SHP77 treated with DMSO at 0.1 percent for 48 hours (cell line): ENCODE results near the gene RTN3.
"Not testable (repeated sequence)": the region's sequence is repeated elsewhere in the genome, so short reads cannot be mapped to it uniquely, and the experiment has no call there.

ENCODE experiments used
- DNase-seq: peaks from one replicate; lab custom pipeline; 2025; lab: John Stamatoyannopoulos, UW

The RTN3 gene, protein sequence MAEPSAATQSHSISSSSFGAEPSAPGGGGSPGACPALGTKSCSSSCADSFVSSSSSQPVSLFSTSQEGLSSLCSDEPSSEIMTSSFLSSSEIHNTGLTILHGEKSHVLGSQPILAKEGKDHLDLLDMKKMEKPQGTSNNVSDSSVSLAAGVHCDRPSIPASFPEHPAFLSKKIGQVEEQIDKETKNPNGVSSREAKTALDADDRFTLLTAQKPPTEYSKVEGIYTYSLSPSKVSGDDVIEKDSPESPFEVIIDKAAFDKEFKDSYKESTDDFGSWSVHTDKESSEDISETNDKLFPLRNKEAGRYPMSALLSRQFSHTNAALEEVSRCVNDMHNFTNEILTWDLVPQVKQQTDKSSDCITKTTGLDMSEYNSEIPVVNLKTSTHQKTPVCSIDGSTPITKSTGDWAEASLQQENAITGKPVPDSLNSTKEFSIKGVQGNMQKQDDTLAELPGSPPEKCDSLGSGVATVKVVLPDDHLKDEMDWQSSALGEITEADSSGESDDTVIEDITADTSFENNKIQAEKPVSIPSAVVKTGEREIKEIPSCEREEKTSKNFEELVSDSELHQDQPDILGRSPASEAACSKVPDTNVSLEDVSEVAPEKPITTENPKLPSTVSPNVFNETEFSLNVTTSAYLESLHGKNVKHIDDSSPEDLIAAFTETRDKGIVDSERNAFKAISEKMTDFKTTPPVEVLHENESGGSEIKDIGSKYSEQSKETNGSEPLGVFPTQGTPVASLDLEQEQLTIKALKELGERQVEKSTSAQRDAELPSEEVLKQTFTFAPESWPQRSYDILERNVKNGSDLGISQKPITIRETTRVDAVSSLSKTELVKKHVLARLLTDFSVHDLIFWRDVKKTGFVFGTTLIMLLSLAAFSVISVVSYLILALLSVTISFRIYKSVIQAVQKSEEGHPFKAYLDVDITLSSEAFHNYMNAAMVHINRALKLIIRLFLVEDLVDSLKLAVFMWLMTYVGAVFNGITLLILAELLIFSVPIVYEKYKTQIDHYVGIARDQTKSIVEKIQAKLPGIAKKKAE

DNA sequence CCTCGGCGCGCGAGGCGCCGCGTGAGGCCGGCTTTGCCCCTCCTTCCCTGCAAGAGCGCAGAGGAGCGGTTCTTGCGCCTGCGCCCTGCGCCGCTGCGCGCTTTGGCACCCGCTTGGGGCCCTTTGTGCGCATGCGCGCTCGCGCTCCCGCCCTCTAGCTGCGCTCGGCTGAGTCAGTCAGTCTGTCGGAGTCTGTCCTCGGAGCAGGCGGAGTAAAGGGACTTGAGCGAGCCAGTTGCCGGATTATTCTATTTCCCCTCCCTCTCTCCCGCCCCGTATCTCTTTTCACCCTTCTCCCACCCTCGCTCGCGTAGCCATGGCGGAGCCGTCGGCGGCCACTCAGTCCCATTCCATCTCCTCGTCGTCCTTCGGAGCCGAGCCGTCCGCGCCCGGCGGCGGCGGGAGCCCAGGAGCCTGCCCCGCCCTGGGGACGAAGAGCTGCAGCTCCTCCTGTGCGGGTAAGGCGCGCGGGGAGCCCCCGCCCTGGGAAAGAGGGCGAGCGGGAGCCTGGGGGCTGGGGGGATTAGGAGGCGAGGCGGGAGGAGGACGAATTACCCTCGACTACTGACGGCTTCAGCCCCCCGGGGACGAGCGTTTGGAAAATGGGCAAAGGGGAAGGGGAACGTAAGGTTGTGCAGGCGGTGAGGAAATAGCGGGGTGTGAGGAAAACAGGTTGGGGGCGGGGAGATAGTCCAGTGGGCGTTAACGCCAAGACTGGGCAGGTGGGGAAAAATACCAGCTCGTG lies at the start of gene RTN3:
Gene RTN3 (plus strand): TSS at position 180 of the 745 bp plus-strand sequence. CDS start 137 bp downstream, at position 317.
- DNase-seq, result peak; percentile 95

DNA sequence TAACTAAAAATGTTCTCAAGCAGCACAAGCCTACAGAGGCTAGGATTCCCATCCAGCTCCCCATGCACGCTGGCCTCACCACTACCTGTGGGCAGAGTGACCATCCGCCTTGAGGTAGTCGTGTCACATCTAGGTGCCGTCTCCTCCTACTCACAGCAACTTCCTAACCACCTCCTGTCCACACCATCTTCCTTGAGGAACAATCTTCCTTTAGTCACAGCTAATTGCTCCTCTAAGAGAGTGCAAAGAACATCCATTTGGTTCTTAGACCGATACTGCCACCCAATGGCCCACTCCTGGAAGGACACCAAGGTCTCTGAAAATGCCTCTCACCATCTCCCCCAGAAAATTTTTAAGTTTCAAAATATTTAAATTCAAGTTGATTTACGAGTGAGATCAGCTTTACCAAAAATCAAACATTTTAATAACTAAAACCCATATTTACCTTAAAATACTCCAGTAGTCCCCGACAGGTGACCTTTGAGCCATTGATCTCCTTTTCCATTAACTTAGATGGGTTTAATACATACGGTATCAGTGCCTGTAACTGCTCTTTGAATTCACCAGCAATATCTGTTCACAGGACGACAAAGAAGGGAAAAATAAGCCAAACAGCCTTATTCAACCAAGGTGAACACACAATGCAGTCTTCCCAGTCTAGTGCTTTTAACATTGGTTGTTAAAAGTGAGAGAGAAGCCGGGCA lies 45.4 kb upstream of the RTN3 start:
- DNase-seq, result peak; percentile 25

DNA sequence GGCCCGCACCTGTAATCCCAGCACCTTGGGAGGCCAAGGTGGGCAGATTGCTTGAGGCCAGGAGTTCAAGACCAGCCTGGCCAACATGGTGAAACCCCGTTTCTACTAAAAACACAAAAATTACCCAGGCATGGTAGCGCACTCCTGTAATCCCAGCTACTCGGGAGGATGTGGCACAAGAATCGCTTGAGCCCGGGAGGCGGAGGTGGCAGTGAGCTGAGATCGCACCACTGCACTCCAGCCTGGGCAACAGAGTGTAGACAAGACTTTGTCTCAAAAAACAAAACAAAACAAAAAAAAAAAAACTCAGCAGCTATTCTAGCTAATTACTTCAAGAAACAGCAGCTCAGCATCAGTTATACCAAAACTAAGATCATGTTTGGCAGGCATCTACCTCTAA lies 42.9 kb upstream of the RTN3 start:
- not testable (repeated sequence) for DNase-seq

DNA sequence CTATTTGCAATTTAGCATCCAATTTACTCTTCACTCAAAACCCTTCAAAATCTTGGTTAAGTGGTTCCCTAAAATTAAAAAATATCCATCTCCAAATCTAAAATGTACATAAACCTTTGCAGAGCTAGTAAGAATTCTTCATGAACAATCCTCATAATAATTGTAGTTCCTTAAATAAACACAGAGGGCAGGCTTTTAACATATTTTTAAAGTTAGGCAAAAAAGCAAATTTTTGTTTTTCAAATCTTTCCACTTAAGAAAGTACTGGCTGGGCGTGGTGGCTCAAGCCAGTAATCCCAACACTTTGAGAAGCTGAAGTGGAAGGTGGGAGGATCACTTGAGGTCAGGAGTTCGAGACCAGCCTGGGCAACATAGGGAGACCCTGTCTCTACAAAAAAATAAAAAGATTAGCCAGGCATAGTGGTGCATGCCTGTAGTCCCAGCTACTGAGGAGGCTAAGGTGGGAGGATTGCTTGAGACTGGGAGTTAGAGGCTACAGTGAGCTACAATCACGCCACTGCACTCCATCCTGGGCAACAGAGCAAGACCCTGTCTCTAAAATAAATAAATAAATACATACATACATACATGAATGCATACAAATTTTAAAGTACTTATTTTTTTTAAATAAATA lies 42.0 kb upstream of the RTN3 start:
- no peak for DNase-seq

DNA sequence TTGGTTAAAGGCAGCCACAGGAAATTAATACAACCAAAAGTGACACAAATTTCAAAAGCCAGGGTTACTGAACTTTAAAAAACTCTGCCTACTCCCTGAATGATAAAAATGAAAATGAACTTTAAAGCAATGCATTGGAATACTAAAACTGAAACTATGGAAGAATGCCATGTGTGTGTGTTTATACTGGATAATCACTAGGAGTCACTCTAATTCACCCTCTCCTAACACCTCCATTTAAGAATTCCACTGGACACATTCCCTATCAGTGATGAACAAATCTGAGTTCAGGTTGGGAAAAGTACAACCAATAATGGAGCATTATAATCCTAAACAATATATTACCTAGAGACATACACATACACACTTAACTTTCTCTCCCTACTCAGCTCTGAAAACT lies 39.6 kb upstream of the RTN3 start:
- no peak for DNase-seq

DNA sequence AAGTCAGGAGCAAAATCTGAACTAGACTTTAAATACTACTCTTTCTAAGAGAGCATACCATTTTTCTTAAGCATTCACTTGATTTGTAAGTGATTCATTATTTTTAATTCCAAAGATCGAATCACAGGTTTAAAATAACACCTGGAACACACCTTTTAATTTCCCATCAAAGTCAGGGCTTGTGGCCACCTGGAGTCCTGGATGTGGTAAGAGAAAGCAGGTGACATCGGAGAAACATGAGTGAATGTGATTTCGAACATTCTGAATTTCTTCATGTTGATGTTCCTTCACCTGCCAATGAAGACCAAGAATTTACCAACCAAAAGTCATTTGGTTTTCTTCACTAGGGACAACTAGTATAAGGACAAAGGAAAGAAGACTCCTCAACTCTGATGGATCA lies 38.1 kb upstream of the RTN3 start:
- DNase-seq, result no peak

DNA sequence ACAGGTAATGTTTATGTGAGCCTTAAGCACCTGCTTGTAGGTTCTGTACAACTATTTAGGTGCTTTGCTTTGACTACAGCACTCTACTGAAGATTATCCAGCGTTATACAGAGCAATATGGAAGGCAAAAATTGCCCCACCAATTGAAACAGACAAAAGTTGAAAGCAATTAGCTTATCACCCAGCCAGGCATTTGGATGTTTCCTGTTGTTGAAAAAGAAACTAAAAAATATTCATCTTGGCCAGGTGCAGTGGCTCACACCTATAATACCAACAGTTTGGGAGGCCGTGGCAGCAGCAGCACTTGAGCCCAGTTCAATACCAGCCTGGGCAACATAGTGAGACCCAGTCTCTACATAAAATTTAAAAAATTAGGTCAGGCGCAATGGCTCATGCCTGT lies 28.6 kb upstream of the RTN3 start:
- no peak for DNase-seq

DNA sequence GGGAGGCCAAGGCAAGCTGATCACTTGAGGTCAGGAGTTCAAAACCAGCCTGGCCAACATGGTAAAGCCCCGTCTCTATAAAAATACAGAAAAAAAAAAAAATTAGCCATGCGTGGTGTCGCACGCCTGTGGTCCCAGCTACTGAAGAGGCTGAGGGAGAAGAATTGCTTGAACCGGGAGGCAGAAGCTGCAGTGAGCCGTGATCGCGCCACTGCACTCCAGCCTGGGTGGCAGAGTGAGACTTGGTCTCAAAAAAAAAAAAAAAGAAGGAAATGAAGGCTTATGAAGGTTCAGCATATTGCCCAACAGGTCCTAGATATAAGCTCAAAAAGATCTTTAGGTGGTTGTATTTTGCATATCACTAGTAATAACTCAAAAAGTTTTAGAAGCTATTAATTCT lies 20.3 kb upstream of the RTN3 start:
- DNase-seq, result no peak

DNA sequence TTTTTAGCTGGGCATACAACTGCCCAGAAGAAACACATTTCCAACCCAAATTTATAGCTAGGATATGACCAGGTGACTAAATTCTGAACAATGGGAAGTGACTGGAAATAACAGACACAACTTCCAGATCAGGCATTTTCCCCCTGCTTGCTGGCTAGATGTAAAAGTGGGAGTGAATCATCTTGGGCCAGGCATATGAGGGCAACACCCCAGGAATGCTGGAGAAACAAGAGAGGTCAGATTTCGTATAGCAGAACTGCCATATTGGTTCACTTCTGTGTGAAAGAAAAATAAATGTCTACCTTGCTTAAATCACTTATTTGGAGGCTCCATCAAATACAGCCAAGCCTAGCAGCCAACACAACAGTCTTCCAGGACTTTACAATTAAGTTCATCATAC lies 17.5 kb upstream of the RTN3 start:
- no peak for DNase-seq

DNA sequence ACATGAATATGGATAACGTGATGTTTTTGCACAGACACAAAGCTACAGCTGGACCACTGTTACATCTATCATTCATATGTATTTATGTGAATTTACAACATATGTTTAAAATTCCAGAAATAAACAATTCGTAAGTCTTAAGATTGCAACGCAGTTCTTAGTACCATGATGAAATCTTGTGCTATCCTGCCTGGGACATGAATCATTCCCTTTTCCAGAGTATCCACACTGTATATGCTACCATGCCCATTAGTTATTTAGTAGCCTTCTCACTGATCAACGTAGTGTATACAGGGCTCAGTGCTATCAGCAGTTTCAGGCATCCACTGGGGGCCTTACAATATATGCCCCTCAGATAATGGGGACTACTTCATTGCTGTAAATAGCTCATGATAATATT lies 14.4 kb upstream of the RTN3 start:
- no peak for DNase-seq

DNA sequence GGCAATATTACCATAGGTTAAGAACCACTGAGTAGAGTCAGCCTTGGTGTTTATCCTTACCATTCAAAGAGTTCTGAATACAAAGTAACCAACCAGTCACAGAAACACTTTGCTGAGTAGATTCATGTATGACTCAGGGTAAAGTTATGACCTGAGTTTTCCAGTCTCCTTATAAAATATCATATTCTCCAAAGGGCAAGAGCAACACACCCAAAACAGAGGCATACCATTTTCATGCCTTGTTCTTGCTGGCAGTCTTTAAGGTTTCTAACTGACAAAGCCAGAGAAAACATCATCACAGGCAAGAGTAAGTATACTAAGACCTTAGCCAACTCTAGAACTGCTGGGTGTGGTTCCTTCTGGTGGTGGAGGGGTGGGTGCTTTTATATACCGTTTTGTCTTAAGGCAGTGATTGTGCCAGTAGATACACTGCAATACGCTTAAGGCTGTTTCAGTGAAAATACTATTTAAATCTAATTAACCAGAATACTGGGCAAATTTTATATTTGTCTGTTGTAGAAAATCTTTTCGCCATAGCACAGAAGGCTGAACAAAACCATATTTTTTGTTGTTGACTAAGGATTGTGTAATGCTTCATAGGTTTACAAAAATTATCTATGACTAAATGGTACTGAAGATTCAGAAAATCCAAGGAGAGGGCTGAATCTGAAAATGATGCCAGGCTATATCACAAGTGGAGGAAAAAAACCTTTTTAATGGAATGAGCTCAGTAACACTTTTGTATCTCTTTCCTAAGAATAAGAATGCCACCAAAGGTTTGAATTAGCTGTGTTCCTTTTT lies 13.1 kb upstream of the RTN3 start:
- DNase-seq, result no peak

DNA sequence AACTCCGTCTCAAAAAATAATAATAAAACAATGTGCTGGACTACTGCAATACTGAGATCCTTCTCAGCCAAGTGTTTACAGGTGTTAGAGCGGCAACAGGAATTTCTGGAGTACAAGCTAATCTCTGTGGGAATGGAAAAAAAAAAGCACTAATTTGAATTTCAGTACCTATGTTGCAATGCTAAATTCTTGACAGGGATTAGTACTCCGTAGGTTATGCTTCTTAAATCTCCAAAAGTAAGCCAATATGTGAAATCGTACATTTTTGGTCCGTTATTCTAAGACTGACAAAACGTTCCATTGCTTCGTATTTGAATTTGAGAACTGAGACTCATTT lies 11.2 kb upstream of the RTN3 start:
- DNase-seq, result no peak

DNA sequence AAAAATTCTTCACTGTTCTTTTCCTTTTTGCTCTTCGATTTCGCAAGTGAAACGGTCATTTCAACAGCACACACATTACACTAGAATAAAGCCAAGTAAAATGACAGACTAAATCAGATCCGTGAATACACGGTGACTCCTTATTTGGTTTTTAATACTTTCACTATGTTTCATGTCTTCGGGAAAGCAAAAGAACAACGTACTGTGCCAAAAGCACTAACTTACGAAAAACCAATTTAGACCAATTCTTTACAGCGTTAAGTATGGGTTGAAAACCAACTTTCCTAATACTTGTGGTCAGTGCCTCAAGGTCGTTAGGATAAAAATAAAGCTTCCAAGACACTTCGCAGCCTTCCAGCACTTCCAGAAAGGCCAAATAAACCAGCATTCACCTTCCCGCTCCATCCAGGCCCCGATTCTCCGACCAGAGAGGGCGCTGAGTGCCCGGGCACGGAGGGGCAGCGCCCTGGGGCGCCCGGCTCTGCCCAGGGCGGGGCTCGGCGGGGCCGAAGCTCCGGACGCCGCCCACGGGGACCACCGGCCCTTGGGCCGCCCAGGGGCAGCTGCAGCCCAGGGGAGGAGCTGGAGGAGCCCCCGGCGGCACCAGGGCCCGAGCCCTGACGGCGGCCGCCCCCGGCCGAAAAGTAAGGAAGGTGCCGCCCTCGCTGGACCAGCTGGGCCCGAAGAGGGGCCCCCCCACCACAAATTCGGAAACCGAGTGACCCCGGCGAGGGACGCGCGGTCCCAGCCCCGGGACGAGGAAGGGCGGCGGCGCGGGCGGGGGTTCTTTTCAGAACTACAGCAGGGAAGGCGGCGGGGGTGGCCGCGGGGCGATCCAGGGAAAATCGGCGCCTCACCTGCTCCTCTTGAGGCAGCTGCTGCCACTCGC lies 10.6 kb upstream of the RTN3 start:
- DNase-seq, result no peak

DNA sequence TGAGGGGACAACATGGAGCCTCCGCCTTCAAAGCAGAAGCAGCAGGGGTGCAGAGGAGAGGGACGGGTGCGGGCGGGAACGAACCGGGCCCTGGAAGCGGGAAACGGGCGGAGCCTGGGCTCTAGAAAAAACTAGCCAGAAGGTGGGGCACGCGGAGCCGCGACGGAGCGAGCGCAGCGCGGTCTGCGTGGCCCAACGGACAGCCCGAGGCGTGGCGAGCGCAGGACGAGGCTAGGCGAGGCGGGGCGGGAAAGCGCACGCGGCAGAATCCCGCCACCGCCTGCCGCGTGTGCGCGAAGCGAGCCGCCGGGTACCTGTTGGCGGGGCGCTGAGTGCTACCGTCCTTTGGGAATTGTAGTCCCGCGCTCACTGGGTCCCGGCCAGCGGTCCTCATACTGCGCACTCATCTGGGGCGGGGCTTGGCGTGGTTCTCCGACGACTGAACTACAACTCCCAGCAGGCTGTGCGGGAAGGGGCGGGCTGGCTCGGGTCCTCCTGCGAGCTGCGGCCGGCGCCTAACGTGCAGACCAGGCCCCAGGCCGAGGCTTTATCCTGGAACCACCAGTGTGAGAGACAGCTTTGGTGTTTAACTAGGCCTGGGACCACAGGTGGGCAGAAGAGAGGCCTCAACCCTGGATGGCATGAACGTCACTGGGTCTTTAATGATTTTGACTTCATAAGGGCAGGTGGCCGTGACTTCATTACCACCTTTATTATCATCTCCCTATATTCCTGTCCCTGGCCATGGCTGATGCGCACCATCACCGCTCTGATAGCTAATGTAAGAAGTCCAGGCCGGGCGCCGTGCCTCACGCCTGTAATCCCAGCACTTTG lies 9.8 kb upstream of the RTN3 start, which contains the start of gene ATL3:
Gene ATL3 (minus strand): TSS at position 55 of the 834 bp plus-strand sequence. CDS start 41 bp downstream, at position 14.
- DNase-seq, result no peak

DNA sequence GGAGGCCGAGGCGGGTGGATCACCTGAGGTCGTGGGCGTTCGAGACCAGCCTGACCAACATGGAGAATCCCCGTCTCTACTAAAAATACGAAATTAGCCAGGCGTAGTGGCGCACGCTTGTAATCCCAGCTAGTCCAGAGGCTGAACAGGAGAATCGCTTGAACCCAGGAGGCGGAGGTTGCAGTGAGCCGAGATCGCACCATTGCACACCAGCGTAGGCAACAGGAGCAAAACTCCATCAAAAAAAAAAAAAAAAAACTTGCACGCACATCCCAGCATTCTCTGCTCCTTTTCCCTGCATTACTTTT lies 9.2 kb upstream of the RTN3 start:
- DNase-seq, result no peak

DNA sequence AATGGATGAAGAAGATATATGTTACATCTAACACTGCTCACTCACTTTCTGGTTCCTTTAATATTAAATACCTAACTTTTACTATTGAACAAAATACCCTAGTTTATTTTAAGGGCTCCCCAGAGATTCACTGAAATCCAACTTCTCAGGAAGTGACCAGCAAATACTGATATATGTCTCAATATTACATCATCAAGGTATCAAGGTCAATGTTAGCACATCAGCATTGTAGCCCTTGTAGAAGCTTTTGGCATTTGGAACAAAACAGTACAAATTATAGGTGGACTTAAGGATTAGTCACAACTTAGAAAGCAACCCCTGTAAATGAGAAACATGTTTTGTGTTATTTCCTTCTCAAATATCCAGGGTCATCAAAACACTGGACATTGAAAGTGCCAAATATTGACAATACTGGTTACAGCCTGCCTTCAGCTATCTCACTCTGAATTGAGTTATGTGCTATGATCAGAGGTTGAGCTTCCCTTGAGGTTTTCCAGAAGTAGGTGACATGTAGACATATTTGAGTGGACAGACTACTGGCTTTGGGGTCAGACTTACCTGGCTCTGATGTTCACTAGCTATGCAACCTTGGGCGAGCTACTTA lies 8.3 kb upstream of the RTN3 start:
- DNase-seq, result no peak

DNA sequence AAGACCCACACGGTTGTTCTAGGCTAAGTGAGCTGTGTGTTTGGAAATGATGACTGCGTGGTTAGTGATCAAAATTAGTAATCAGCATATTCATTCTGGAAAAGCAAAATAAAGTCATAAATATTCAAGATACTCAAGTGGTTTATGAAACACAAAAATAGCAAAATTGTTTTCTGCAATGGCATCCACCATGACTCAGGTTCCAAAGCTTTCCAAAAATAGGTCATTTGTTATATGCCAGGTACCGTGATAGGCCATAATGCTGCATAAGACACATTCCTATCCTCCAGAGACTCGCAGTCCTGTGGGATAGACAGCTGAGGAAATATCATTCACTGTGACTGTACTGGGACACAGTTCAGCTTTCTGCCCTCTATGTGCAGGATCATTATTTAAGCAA lies 7.7 kb upstream of the RTN3 start:
- no peak for DNase-seq

DNA sequence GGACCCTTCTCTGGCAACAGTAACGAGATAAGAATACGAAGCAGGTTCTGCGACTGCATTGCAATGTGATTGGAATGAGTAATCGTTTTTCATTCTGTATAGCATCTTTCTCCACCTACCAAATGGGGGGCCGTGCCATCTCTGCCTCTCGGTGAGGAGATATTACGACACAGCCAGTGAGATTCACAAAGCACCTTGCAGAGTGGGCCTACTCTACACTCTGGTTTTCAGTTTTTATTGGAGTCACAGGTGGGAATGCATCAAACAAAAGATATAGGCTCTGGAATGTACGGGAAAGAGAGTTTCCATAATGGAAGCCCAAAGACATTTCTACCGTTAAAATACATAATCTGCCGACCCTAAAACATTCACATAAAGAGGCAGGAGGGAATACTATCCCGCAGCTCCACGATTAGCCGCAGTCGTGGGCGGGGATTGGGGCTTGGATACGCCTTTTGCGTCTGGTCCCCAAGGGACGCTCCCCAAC lies 423 bp upstream of the RTN3 start:
- DNase-seq, result peak; percentile 74
